Transverse colon (tissue), 4 donors: ENCODE data around the gene UVRAG.

Experiments used
- EP300 ChIP-seq: sonication (generic); formaldehyde crosslinking; IDR thresholded peaks from one replicate; pipeline ENCODE4 v1.6.1; 2017; ENCODE audit warnings: antibody characterized with exemption, low read depth
- POLR2A ChIP-seq: fragments of 450-650 bp; IDR thresholded peaks from one replicate; pipeline ENCODE4 v1.6.1; 2016; ENCODE audit warnings: antibody characterized with exemption, mild to moderate bottlenecking, moderate library complexity
- POLR2AphosphoS5 ChIP-seq, 3 donors: sonication (generic); formaldehyde crosslinking; IDR thresholded peaks; one replicate each; pipeline ENCODE4 v1.6.1; 2016; ENCODE audit warnings: antibody characterized with exemption in 3 of 3
- TF ChIP-seq, protein P1 (sequence below), 5 experiments: fragments of 200-600 bp in 3 of 5; fragments of 450-650 bp in 2 of 5; sonication (generic) in 3 of 5; IDR thresholded peaks; 1 replicate in 2 of 5; 2 replicates in 3 of 5; pipeline ENCODE4 v1.5.1; 2016 to 2017; ENCODE audit warnings: antibody characterized with exemption in 5 of 5, inconsistent platforms in 3 of 5, mild to moderate bottlenecking in 2 of 5, moderate library complexity in 1 of 5

DNA sequence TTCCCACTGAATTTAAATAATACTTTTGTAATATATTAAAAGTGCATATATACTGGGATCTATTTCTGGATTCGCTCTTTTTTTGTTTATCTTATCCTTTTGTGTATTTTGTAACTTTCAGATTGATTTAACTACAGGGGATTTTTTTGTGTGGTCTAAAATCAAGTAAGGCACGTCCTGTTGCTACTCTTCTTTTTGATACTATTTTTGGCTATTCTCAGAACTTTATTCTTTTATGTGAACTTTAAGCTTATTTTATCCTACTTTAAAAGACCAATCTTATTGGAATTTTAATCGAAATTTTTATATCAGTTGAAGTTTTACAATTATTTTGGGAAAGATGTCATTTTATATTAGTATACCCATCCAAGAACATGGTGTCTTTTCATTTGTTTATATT, 106.8 kb downstream of the UVRAG start:
- TF ChIP-seq POLR2AphosphoS5 (IDR thresholded peaks at IDR 0.05) (no peak), POLR2A (no peak), EP300 (no peak)
- TF ChIP-seq, protein P1, sequence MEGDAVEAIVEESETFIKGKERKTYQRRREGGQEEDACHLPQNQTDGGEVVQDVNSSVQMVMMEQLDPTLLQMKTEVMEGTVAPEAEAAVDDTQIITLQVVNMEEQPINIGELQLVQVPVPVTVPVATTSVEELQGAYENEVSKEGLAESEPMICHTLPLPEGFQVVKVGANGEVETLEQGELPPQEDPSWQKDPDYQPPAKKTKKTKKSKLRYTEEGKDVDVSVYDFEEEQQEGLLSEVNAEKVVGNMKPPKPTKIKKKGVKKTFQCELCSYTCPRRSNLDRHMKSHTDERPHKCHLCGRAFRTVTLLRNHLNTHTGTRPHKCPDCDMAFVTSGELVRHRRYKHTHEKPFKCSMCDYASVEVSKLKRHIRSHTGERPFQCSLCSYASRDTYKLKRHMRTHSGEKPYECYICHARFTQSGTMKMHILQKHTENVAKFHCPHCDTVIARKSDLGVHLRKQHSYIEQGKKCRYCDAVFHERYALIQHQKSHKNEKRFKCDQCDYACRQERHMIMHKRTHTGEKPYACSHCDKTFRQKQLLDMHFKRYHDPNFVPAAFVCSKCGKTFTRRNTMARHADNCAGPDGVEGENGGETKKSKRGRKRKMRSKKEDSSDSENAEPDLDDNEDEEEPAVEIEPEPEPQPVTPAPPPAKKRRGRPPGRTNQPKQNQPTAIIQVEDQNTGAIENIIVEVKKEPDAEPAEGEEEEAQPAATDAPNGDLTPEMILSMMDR (IDR thresholded peaks at IDR 0.05): no peak
